ENCODE results near the gene CAMKMT.

GRCh38 chr2:44652701-44653100, 291.0 kb downstream of the CAMKMT start:
- no peak for TF ChIP-seq CTCF (IDR thresholded peaks at IDR 0.05)
- TF ChIP-seq POLR2A (IDR thresholded peaks at IDR 0.05) = no peak
- no peak for TF ChIP-seq POLR2AphosphoS5 (IDR thresholded peaks at IDR 0.05)
